ENCODE data around the gene SPPL2C.
A peak's percentile ranks its signal among the peaks of the same experiment; 100 is the strongest.

The SPPL2C gene

GRCh38 chr17:45844695-45845375 lies at the start of gene SPPL2C:
SPPL2C (plus strand) TSS chr17:45844881; CDS start chr17:45844907, 26 bp downstream.
- Mint-ChIP-seq H3K27me3 (no peaks in the 10 kb centered on the region), H3K36me3 (no peaks in the 10 kb centered on the region), H3K4me1 (no peaks in the 10 kb centered on the region), H3K4me3 (no peak within 1 kb of the TSS), H3K27ac (no peak within 1 kb of the TSS), H3K9me3 (no peaks in the 10 kb centered on the region)

- Mint-ChIP-seq H3K4me3 (no peak overlapping the region), H3K9me3 (no peaks in the 10 kb centered on the region), H3K27me3 (peaks cover 3% of the 10 kb centered on the region), H3K36me3 (no peaks in the 10 kb centered on the region), H3K4me1 (no peaks in the 10 kb centered on the region), H3K27ac (no peak overlapping the region)
These were observed 43.9 kb upstream of the SPPL2C start for GRCh38 chr17:45800816-45801215.

GRCh38 chr17:45801421-45801820 lies 43.3 kb upstream of the SPPL2C start:
- Mint-ChIP-seq H3K9me3 (no peaks in the 10 kb centered on the region), H3K4me1 (no peaks in the 10 kb centered on the region), H3K4me3 (no peak overlapping the region), H3K27ac (no peak overlapping the region), H3K27me3 (peaks cover 3% of the 10 kb centered on the region), H3K36me3 (no peaks in the 10 kb centered on the region)

GRCh38 chr17:45808845-45809244 lies 35.8 kb upstream of the SPPL2C start:
- no peaks in the 10 kb centered on the region for H3K9me3 Mint-ChIP-seq
- no peaks in the 10 kb centered on the region for H3K36me3 Mint-ChIP-seq
- no peak overlapping the region for H3K4me3 Mint-ChIP-seq
- H3K27ac Mint-ChIP-seq: peak overlapping the region; percentile 20
- no peaks in the 10 kb centered on the region for H3K4me1 Mint-ChIP-seq
- peaks cover 3% of the 10 kb centered on the region for H3K27me3 Mint-ChIP-seq

GRCh38 chr17:45809499-45809898 lies 35.2 kb upstream of the SPPL2C start:
- Mint-ChIP-seq H3K9me3 (no peaks in the 10 kb centered on the region), H3K4me1 (no peaks in the 10 kb centered on the region), H3K36me3 (no peaks in the 10 kb centered on the region), H3K27ac (no peak overlapping the region), H3K27me3 (no peaks in the 10 kb centered on the region), H3K4me3 (no peak overlapping the region)

- Mint-ChIP-seq H3K27me3 (no peaks in the 10 kb centered on the region), H3K27ac (no peak overlapping the region), H3K9me3 (no peaks in the 10 kb centered on the region), H3K4me3 (no peak overlapping the region), H3K36me3 (no peaks in the 10 kb centered on the region), H3K4me1 (no peaks in the 10 kb centered on the region)
These were observed 32.6 kb upstream of the SPPL2C start for GRCh38 chr17:45812102-45812501.

- no peaks in the 10 kb centered on the region for H3K36me3 Mint-ChIP-seq
- no peaks in the 10 kb centered on the region for H3K9me3 Mint-ChIP-seq
- H3K4me3 Mint-ChIP-seq: no peak overlapping the region
- no peaks in the 10 kb centered on the region for H3K4me1 Mint-ChIP-seq
- no peak overlapping the region for H3K27ac Mint-ChIP-seq
- no peaks in the 10 kb centered on the region for H3K27me3 Mint-ChIP-seq
These were observed 31.5 kb upstream of the SPPL2C start for GRCh38 chr17:45813048-45813725.

GRCh38 chr17:45814622-45815606 lies 29.8 kb upstream of the SPPL2C start:
- H3K4me1 Mint-ChIP-seq: no peaks in the 10 kb centered on the region
- no peak overlapping the region for H3K4me3 Mint-ChIP-seq
- no peaks in the 10 kb centered on the region for H3K27me3 Mint-ChIP-seq
- H3K9me3 Mint-ChIP-seq: no peaks in the 10 kb centered on the region
- no peak overlapping the region for H3K27ac Mint-ChIP-seq
- no peaks in the 10 kb centered on the region for H3K36me3 Mint-ChIP-seq

- no peaks in the 10 kb centered on the region for H3K27me3 Mint-ChIP-seq
- H3K4me1 Mint-ChIP-seq: no peaks in the 10 kb centered on the region
- H3K36me3 Mint-ChIP-seq: no peaks in the 10 kb centered on the region
- H3K9me3 Mint-ChIP-seq: no peaks in the 10 kb centered on the region
- no peak overlapping the region for H3K4me3 Mint-ChIP-seq
- no peak overlapping the region for H3K27ac Mint-ChIP-seq
These were observed 28.9 kb upstream of the SPPL2C start for GRCh38 chr17:45815752-45816151.

GRCh38 chr17:45818041-45818440 lies 26.6 kb upstream of the SPPL2C start:
- H3K9me3 Mint-ChIP-seq: no peaks in the 10 kb centered on the region
- no peak overlapping the region for H3K27ac Mint-ChIP-seq
- H3K27me3 Mint-ChIP-seq: no peaks in the 10 kb centered on the region
- no peaks in the 10 kb centered on the region for H3K4me1 Mint-ChIP-seq
- no peaks in the 10 kb centered on the region for H3K36me3 Mint-ChIP-seq
- H3K4me3 Mint-ChIP-seq: no peak overlapping the region

- H3K27ac Mint-ChIP-seq: no peak overlapping the region
- no peaks in the 10 kb centered on the region for H3K36me3 Mint-ChIP-seq
- H3K4me3 Mint-ChIP-seq: no peak overlapping the region
- no peaks in the 10 kb centered on the region for H3K27me3 Mint-ChIP-seq
- peaks cover 1% of the 10 kb centered on the region for H3K4me1 Mint-ChIP-seq
- H3K9me3 Mint-ChIP-seq: no peaks in the 10 kb centered on the region
These were observed 26.0 kb upstream of the SPPL2C start for GRCh38 chr17:45818699-45819098.

- H3K4me1 Mint-ChIP-seq: peaks cover 4% of the 10 kb centered on the region
- no peak overlapping the region for H3K27ac Mint-ChIP-seq
These were observed 25.0 kb upstream of the SPPL2C start for GRCh38 chr17:45819632-45820031.

GRCh38 chr17:45820052-45820780 lies 24.5 kb upstream of the SPPL2C start:
- H3K4me3 Mint-ChIP-seq: no peak overlapping the region
- H3K27me3 Mint-ChIP-seq: no peaks in the 10 kb centered on the region
- H3K36me3 Mint-ChIP-seq: no peaks in the 10 kb centered on the region
- no peak overlapping the region for H3K27ac Mint-ChIP-seq
- no peaks in the 10 kb centered on the region for H3K9me3 Mint-ChIP-seq
- peaks cover 4% of the 10 kb centered on the region for H3K4me1 Mint-ChIP-seq

More at GRCh38 chr17:45819632-45820031, 25.0 kb upstream of the SPPL2C start:
- Mint-ChIP-seq H3K36me3 (no peaks in the 10 kb centered on the region), H3K27me3 (no peaks in the 10 kb centered on the region), H3K9me3 (no peaks in the 10 kb centered on the region), H3K4me3 (no peak overlapping the region)

- Mint-ChIP-seq H3K9me3 (no peaks in the 10 kb centered on the region), H3K27ac (no peak overlapping the region), H3K36me3 (no peaks in the 10 kb centered on the region), H3K4me3 (no peak overlapping the region), H3K4me1 (peaks cover 4% of the 10 kb centered on the region), H3K27me3 (no peaks in the 10 kb centered on the region)
These were observed 23.5 kb upstream of the SPPL2C start for GRCh38 chr17:45821147-45821546.

- no peaks in the 10 kb centered on the region for H3K36me3 Mint-ChIP-seq
These were observed 21.1 kb upstream of the SPPL2C start for GRCh38 chr17:45823598-45823997.

More at GRCh38 chr17:45823598-45823997, 21.1 kb upstream of the SPPL2C start:
- no peaks in the 10 kb centered on the region for H3K27me3 Mint-ChIP-seq
- H3K4me3 Mint-ChIP-seq: no peak overlapping the region
- H3K4me1 Mint-ChIP-seq: peaks cover 4% of the 10 kb centered on the region
- H3K9me3 Mint-ChIP-seq: no peaks in the 10 kb centered on the region
- no peak overlapping the region for H3K27ac Mint-ChIP-seq

Data from activated naive CD4-positive, alpha-beta T cell treated with anti-CD3 and anti-CD28 coated beads, Interleukin-2, amount 50 U/mL, for 24 hours (primary cell).